Measurements from ENCODE around the gene TRMT112. TPM values are rescaled to one million over a fixed set of nuclear protein-coding genes. Genes with fewer than 3 reads are reported as not detected.

The TRMT112 gene
- total RNA-seq, 1 experiment from 2014 or later = 378 TPM

- DNase-seq (ENCODE audit: low read depth) = no peak
Measured at GRCh38 chr11:64351136-64351631, 33.8 kb upstream of the TRMT112 start.

GRCh38 chr11:64349404-64349803, 32.0 kb upstream of the TRMT112 start:
- DNase-seq (ENCODE audit: low read depth) = no peak

- no peak for DNase-seq (ENCODE audit: low read depth)
Measured at GRCh38 chr11:64349025-64349387, 31.6 kb upstream of the TRMT112 start.

- peak; percentile 30 for DNase-seq (ENCODE audit: low read depth)
Measured at GRCh38 chr11:64348383-64349024, 31.1 kb upstream of the TRMT112 start.

- DNase-seq (ENCODE audit: low read depth) = peak; percentile 16
Measured at GRCh38 chr11:64347193-64347867, 30.0 kb upstream of the TRMT112 start.

- no peak for DNase-seq (ENCODE audit: low read depth)
Measured at GRCh38 chr11:64344787-64345186, 27.4 kb upstream of the TRMT112 start.

GRCh38 chr11:64343767-64344559, 26.6 kb upstream of the TRMT112 start:
- DNase-seq (ENCODE audit: low read depth) = no peak

- DNase-seq (ENCODE audit: low read depth) = no peak
Measured at GRCh38 chr11:64342869-64343745, 25.7 kb upstream of the TRMT112 start.

- DNase-seq (ENCODE audit: low read depth) = peak; percentile 83
Measured at GRCh38 chr11:64341851-64342791, 24.8 kb upstream of the TRMT112 start.

- no peak for DNase-seq (ENCODE audit: low read depth)
Measured at GRCh38 chr11:64341429-64341828, 24.1 kb upstream of the TRMT112 start.

GRCh38 chr11:64340671-64341335, 23.4 kb upstream of the TRMT112 start:
- no peak for DNase-seq (ENCODE audit: low read depth)

- DNase-seq (ENCODE audit: low read depth) = no peak
Measured at GRCh38 chr11:64339754-64340408, 22.5 kb upstream of the TRMT112 start, which contains the start of gene CCDC88B. Gene CCDC88B, plus strand, starts transcription at chr11:64340204. Its CDS starts 63 bp downstream, at chr11:64340267.

- DNase-seq (ENCODE audit: low read depth) = no peak
Measured at GRCh38 chr11:64339286-64339685, 21.9 kb upstream of the TRMT112 start.

GRCh38 chr11:64338716-64339115, 21.4 kb upstream of the TRMT112 start:
- DNase-seq (ENCODE audit: low read depth) = no peak

GRCh38 chr11:64337538-64338249, 20.3 kb upstream of the TRMT112 start:
- no peak for DNase-seq (ENCODE audit: low read depth)

- DNase-seq (ENCODE audit: low read depth) = peak; percentile 99
Measured at GRCh38 chr11:64334764-64335735, 17.7 kb upstream of the TRMT112 start.

GRCh38 chr11:64333556-64333955, 16.2 kb upstream of the TRMT112 start:
- DNase-seq (ENCODE audit: low read depth) = no peak
